Kidney epithelial cell (primary cell): ENCODE measurements around the gene IFT20. TPM values are rescaled to one million over a fixed set of nuclear protein-coding genes. Genes with fewer than 3 reads are reported as not detected.

ENCODE experiments used
- DNase-seq: peaks from one replicate; pipeline ENCODE4 v3.0.0-alpha.2; 2010; ENCODE audit warnings: low read depth
- H3K27me3 ChIP-seq: 2 replicates; pipeline ENCODE4 v1.6.0; 2011; ENCODE audit warnings: low read length; ENCODE audit not compliant: control insufficient read depth, insufficient read depth
- H3K36me3 ChIP-seq: 2 replicates; pipeline ENCODE4 v1.5.1; 2011; ENCODE audit warnings: low read length; ENCODE audit not compliant: control insufficient read depth, insufficient read depth
- H3K4me3 ChIP-seq: 2 replicates; pipeline ENCODE4 v1.5.1; 2011; ENCODE audit warnings: low read depth, mild to moderate bottlenecking, control low read depth, low read length
- CTCF ChIP-seq: IDR thresholded peaks from 2 replicates; pipeline ENCODE4 v1.5.1; 2011; ENCODE audit warnings: mild to moderate bottlenecking, moderate library complexity, low read length, control low read depth, inconsistent platforms; ENCODE audit not compliant: insufficient read depth, poor library complexity, severe bottlenecking
- total RNA-seq: library from RNA; depleted of rRNA; stranded (reverse); fragments of >200 nt; gene quantifications from 2 replicates; pipeline ENCODE4 v1.2.3, GENCODE V29; 2015

The IFT20 gene
- total RNA-seq, 1 donor from 2014 or later = 39.7 TPM

GRCh38 chr17:28324267-28324745 lies 11.0 kb downstream of the IFT20 start:
- Histone ChIP-seq H3K36me3 (peaks cover under 1% of the 10 kb centered on the region), H3K27me3 (no peaks in the 10 kb centered on the region), H3K4me3 (no peak overlapping the region)
- TF ChIP-seq CTCF = no peak
- DNase-seq = no peak

DNA sequence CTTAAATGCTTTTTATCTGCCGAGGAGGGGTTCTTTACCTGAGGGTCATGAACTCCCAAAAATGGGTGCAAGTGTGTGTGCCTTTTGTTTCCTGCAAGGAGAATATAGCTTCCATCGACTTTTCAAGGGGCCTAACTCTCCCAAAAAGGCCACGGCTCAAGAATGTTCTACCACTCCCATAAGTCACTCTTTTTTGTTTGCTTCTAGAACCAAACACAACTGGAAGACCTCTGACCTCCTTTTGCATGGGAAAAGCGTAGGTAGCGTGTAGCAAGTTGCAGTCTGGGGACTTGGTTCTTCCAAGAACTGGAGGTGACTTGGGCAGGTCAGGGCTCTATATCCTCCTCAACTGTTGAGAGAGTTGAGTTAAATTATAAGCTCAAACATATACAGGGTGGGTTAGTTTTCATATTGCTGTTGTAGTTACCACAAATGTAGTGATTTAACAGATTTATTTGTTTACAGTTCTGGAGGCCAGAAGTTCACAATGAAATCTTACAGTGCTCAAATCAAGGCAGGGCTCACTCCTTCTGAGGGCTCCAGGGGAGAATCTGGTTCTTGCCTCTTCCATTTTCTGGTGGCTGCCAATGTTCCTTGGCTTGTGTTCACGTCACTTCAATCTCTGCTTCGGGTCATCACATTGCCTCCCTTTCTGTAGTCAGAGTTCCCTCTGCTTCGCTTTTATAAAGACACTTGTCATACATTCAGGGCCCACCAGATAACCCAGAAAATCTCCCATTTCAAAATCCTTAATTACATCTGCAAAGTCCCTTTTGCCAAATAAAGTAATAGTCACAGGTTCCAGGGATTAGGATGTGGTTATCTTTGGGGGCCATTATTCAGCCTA lies 14.8 kb downstream of the IFT20 start:
- no peak for DNase-seq
- TF ChIP-seq CTCF = no peak
- Histone ChIP-seq H3K36me3 (no peaks in the 10 kb centered on the region), H3K27me3 (no peaks in the 10 kb centered on the region), H3K4me3 (peak overlapping the region; percentile 58)

DNA sequence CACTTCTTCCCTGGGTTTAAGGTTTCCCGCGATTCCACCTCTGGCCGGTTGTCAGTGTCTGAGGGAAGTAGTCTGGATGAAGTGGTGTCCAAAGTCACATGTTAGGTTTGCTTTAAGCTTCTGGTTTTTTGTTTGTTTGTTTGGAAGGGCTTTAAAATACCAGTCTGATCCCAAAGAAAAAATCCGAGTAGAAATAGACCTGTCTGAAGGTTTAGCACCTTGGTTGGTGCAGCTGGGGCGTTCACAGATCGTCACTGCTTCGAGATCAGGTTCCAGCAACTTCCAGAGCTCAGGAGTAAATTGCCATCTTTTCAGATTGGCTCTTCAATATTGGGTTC lies 15.7 kb downstream of the IFT20 start:
- no peak for TF ChIP-seq CTCF
- Histone ChIP-seq H3K4me3 (peak overlapping the region; percentile 58), H3K36me3 (no peaks in the 10 kb centered on the region), H3K27me3 (no peaks in the 10 kb centered on the region)
- DNase-seq = no peak

GRCh38 chr17:28318759-28319597 lies 16.3 kb downstream of the IFT20 start, which contains the start of gene TMEM97:
TMEM97 (plus strand) TSS chr17:28319200; CDS start chr17:28319240, 40 bp downstream.
- peak; percentile 88 for DNase-seq
- H3K27me3 ChIP-seq = no peaks in the 10 kb centered on the region
- H3K4me3 ChIP-seq = peak within 1 kb of the TSS; percentile 58
- TF ChIP-seq CTCF = no peak
- H3K36me3 ChIP-seq = no peaks in the 10 kb centered on the region

DNA sequence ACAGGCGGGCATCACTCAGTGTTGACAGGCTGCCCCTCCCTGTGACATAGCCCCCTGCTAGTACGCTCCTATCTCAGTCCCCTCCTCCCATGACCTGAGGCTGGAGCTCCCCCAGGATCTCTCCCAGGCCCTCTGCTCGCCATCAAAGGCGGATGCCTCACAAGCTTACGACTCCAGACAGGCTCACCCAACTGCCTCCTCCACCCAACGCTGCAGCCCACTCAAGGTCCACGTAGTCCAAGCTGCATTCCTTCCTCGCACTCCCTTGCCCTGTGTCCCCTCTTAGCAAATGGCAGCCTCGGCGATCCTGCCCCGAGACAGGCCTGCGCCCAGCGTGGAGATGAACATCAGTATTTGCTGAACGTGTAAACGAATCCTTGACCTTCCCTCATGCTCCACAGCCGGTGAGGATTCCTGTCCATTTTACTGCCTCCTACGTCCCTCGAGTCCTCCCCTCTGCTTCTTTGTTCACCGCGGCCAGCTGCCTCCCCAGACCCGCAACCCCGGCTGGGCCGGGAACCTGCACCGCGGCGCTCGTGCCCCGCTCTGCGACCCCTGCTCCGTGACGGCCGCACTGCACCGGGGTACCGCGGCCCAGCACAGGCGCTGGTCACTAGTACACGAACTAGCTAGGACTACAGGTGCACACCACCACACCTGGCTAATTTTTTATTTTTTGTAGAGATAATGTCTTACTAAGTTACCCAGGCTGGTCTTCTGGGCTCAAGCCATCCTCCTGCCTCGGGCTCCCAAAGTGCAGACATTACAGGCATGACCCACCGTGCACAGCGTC lies 17.1 kb downstream of the IFT20 start:
- H3K36me3 ChIP-seq = no peaks in the 10 kb centered on the region
- peak overlapping the region; percentile 58 for H3K4me3 ChIP-seq
- no peak for DNase-seq
- no peak for TF ChIP-seq CTCF
- H3K27me3 ChIP-seq = no peaks in the 10 kb centered on the region
